HCT116 (cell line): ENCODE results near the gene PPARGC1A. TPM values are rescaled to one million over a fixed set of nuclear protein-coding genes. Genes with fewer than 3 reads are reported as not detected.
A peak's percentile ranks its signal among the peaks of the same experiment; 100 is the strongest.

ENCODE experiments used
- ATAC-seq: fragments of 200-7000 bp; cut with Tn5 transposase; 2 replicates; pipeline ENCODE4 v1.9.1; 2020; ENCODE audit warnings: mild to moderate bottlenecking, moderate library complexity
- BruUV-seq: library from RNA; stranded (reverse); fragments of 400-500 nt; replicated peaks from 2 replicates; lab custom pipeline; 2021; lab: Mats Ljungman, UMichigan
- CTCF ChIA-PET: fragments of 300-600 bp; sonication (Branson Sonifier 250); formaldehyde crosslinking; loops from one replicate; lab custom pipeline; 2021; ENCODE audit warnings: antibody characterized with exemption; lab: Charles Lee
- POLR2A ChIA-PET: fragments of 300-600, 350-600 bp; sonication (Branson Sonifier 250); formaldehyde crosslinking; loops from one replicate; lab custom pipeline; 2021; ENCODE audit warnings: antibody characterized with exemption; lab: Charles Lee
- RAD21 ChIA-PET, 2 experiments: fragments of 300-600 bp; sonication (Branson Sonifier 250); formaldehyde crosslinking; loops; one replicate each; lab custom pipeline; 2023; ENCODE audit warnings: low total read pairs in 2 of 2; ENCODE audit not compliant: uncharacterized antibody in 2 of 2, unreplicated experiment in 2 of 2, low non-redundant PET in 1 of 2; lab: Charles Lee
- DNase-seq: peaks from one replicate; pipeline ENCODE4 v3.0.0-alpha.2; 2010; ENCODE audit warnings: low read depth, low spot score
- H2AFZ ChIP-seq: fragments of 200-600 bp; shearing (Covaris generic), sonication (generic); 2 replicates; pipeline ENCODE4 v1.6.1; 2017; ENCODE audit warnings: low read depth, mixed run types, mixed read lengths, antibody characterized with exemption, low read length; ENCODE audit not compliant: poor library complexity, severe bottlenecking
- H3K27ac ChIP-seq: 2 replicates; pipeline ENCODE4 v1.5.1; 2012; ENCODE audit warnings: low read depth, low read length
- H3K27me3 ChIP-seq: fragments of 200-600 bp; sonication (generic); 2 replicates; pipeline ENCODE4 v1.6.1; 2016; ENCODE audit warnings: mixed run types, low read length, mixed read lengths; ENCODE audit not compliant: insufficient read depth
- H3K36me3 ChIP-seq, 2 experiments: fragments of 200-500 bp in 1 of 2; fragments of 200-600 bp in 1 of 2; sonication (Bioruptor generic) in 1 of 2; sonication (generic) in 1 of 2; 2 replicates each; pipeline versions ENCODE4 v1.5.1 to v1.6.1; 2014 to 2016; ENCODE audit warnings: low read length in 2 of 2, inconsistent platforms in 1 of 2, mixed read lengths in 1 of 2, mixed run types in 1 of 2; ENCODE audit not compliant: insufficient read depth in 2 of 2, control insufficient read depth in 1 of 2
- H3K4me1 ChIP-seq, 2 experiments: fragments of 200-600 bp in 1 of 2; sonication (generic) in 1 of 2; 2 replicates each; pipeline versions ENCODE4 v1.5.1 to v1.6.1; 2012 to 2017; ENCODE audit warnings: low read length in 2 of 2, inconsistent platforms in 1 of 2, mild to moderate bottlenecking in 1 of 2, mixed read lengths in 1 of 2, mixed run types in 1 of 2, moderate library complexity in 1 of 2; ENCODE audit not compliant: insufficient read depth in 2 of 2, control insufficient read depth in 1 of 2
- H3K4me2 ChIP-seq: fragments of 200-600 bp; sonication (generic); 2 replicates; pipeline ENCODE4 v1.6.1; 2017; ENCODE audit warnings: mixed run types, low read length, mixed read lengths
- H3K4me3 ChIP-seq, 2 experiments: fragments of 200-600 bp in 1 of 2; sonication (generic) in 1 of 2; replicated peaks in 1 of 2; 2 replicates each; pipeline ENCODE4 v1.5.1; 2011 to 2016; ENCODE audit warnings: low read length in 2 of 2, control low read depth in 1 of 2, low read depth in 1 of 2, mild to moderate bottlenecking in 1 of 2, mixed read lengths in 1 of 2, mixed run types in 1 of 2
- H3K79me2 ChIP-seq: fragments of 200-600 bp; sonication (generic); 2 replicates; pipeline ENCODE4 v1.6.1; 2017; ENCODE audit warnings: mild to moderate bottlenecking, mixed run types, low read length, moderate library complexity, mixed read lengths; ENCODE audit not compliant: insufficient read depth
- H3K9ac ChIP-seq: fragments of 200-600 bp; sonication (generic); 2 replicates; pipeline ENCODE4 v1.6.1; 2016; ENCODE audit warnings: low read length, mixed read lengths
- H3K9me2 ChIP-seq: fragments of 200-600 bp; sonication (generic), shearing (Covaris generic); 2 replicates; pipeline ENCODE4 v1.6.1; 2017; ENCODE audit warnings: mixed run types, mild to moderate bottlenecking, moderate library complexity; ENCODE audit not compliant: insufficient read depth
- H3K9me3 ChIP-seq, 2 experiments: fragments of 200-500 bp in 1 of 2; fragments of 200-600 bp in 1 of 2; sonication (Bioruptor generic) in 1 of 2; sonication (generic) in 1 of 2; 2 replicates each; pipeline ENCODE4 v1.6.1; 2014 to 2017; ENCODE audit warnings: low read length in 2 of 2, mixed read lengths in 2 of 2, inconsistent platforms in 1 of 2, low read depth in 1 of 2, mild to moderate bottlenecking in 1 of 2, mixed run types in 1 of 2, moderate library complexity in 1 of 2; ENCODE audit not compliant: control insufficient read depth in 1 of 2, insufficient read depth in 1 of 2
- H4K20me1 ChIP-seq: fragments of 200-600 bp; sonication (generic), shearing (Covaris generic); 2 replicates; pipeline ENCODE4 v1.6.1; 2017; ENCODE audit warnings: mixed run types, mild to moderate bottlenecking, moderate library complexity; ENCODE audit not compliant: insufficient read depth
- POLR2AphosphoS5 ChIP-seq: IDR thresholded peaks from 2 replicates; pipeline ENCODE4 v1.6.1; 2011; ENCODE audit warnings: mild to moderate bottlenecking, low read depth, low read length, moderate library complexity
- SP1 ChIP-seq: IDR thresholded peaks from 2 replicates; pipeline ENCODE4 v1.6.1; 2012; ENCODE audit warnings: low read depth
- intact Hi-C: fragments of 100-400 bp; cut with micrococcal nuclease; formaldehyde crosslinking; loops from 2 replicates; pipeline ENCODE4 v1.10.0; 2022
- total RNA-seq: library from RNA; stranded (reverse); gene quantifications from one replicate; pipeline ENCODE4 v1.2.1, GENCODE V29; 2021; ENCODE audit not compliant: unreplicated experiment
- TF ChIP-seq, protein P1 (sequence below), 3 experiments: fragments of 200-600 bp in 1 of 3; sonication (generic) in 1 of 3; IDR thresholded peaks in 2 of 3; conservative IDR thresholded peaks in 1 of 3; 2 replicates each; pipeline ENCODE4 v1.5.1; 2012 to 2017; ENCODE audit warnings: low read depth in 2 of 3, low read length in 2 of 3, antibody characterized with exemption in 1 of 3, borderline replicate concordance in 1 of 3, control low read depth in 1 of 3, mild to moderate bottlenecking in 1 of 3, mixed read lengths in 1 of 3, mixed run types in 1 of 3, moderate library complexity in 1 of 3; ENCODE audit not compliant: insufficient read depth in 1 of 3

PPARGC1A gene
- total RNA-seq, 1 experiment from 2014 or later, result not detected

DNA sequence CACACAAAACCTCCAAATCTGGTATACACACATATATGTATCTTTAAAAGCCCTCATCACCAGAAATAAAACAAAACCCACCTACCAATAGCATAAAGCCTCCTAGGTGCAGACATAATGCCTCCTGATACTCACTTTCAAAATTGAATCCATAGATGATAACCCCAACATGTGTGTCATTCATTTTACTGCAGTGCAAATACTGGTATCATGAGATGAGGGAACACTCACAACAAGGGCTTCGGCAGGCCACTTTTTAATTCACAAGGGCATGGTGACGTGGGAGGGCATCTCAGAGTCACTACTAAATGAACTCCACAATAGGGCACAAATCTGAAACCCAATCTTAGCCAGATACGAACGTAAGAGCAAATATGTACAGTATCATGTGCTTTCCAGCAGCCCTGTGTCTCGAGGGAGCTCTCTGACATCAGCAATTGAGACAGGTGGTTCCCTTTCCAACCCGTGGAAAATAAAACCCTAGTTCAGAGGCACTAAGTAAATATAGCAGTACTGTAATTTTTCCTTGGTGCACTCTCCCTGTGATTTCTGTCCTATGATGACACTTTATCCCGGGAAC lies 14.1 kb upstream of the PPARGC1A start:
- ChIA-PET POLR2A (no interaction called here), RAD21 (no interaction called here), CTCF (no interaction called here)
- no TSS peak for BruUV-seq
- Histone ChIP-seq H2AFZ (no peak overlapping the region), H3K4me1 (no peaks in the 10 kb centered on the region), H3K27me3 (no peaks in the 10 kb centered on the region), H4K20me1 (no peaks in the 10 kb centered on the region), H3K79me2 (no peaks in the 10 kb centered on the region), H3K9me2 (no peaks in the 10 kb centered on the region), H3K9ac (no peak overlapping the region), H3K36me3 (no peaks in the 10 kb centered on the region), H3K4me3 (no peak overlapping the region), H3K27ac (no peak overlapping the region), H3K4me2 (no peak overlapping the region), H3K9me3 (peaks cover 0 to 23% of the 10 kb centered on the region in 2 experiments; a peak in 2 of 4 replicates)
- ATAC-seq (no peak), DNase-seq (no peak)
- intact Hi-C loops, result no loop called here
- TF ChIP-seq POLR2AphosphoS5, result no peak
- TF ChIP-seq, protein P1, sequence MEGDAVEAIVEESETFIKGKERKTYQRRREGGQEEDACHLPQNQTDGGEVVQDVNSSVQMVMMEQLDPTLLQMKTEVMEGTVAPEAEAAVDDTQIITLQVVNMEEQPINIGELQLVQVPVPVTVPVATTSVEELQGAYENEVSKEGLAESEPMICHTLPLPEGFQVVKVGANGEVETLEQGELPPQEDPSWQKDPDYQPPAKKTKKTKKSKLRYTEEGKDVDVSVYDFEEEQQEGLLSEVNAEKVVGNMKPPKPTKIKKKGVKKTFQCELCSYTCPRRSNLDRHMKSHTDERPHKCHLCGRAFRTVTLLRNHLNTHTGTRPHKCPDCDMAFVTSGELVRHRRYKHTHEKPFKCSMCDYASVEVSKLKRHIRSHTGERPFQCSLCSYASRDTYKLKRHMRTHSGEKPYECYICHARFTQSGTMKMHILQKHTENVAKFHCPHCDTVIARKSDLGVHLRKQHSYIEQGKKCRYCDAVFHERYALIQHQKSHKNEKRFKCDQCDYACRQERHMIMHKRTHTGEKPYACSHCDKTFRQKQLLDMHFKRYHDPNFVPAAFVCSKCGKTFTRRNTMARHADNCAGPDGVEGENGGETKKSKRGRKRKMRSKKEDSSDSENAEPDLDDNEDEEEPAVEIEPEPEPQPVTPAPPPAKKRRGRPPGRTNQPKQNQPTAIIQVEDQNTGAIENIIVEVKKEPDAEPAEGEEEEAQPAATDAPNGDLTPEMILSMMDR (IDR thresholded peaks at IDR 0.05 in 2 of 3, conservative IDR thresholded peaks at IDR 0.05 in 1 of 3; ENCODE audit: borderline replicate concordance in 1 of 3, insufficient read depth in 1 of 3, low read depth in 2 of 3, low read length in 2 of 3), result no peak

DNA sequence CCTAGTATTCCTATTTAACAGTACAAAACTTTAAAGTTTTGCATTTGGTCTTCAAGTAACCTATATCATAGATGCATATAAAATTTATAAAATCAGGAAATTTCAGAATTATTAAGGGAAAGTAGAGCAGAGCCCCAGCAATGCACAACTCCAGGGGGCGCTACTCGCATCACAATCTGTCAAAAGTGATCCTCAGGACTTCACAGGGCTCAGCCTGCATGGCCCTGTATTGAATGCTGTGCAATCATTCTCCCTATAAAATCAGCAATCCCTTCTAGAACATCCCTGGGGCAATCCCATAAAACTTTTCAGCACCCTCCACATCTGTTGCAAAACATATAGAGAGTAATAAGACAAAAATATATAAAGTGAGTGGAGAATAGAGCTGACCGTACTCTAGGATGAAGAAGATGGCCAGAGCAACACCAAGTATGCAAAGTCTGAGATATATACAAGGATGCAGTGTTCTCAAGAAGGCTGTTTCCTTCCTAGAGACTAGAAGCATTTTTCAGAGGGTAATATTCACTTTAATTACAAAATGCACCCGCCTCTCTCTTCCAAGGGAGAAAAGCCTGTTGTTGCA lies 12.5 kb upstream of the PPARGC1A start:
- ATAC-seq (no peak), DNase-seq (no peak)
- Histone ChIP-seq H3K9me2 (no peaks in the 10 kb centered on the region), H3K27ac (no peak overlapping the region), H3K9me3 (peaks cover 0 to 14% of the 10 kb centered on the region in 2 experiments; a peak in 2 of 4 replicates), H3K4me3 (no peak overlapping the region), H3K36me3 (no peaks in the 10 kb centered on the region), H2AFZ (no peak overlapping the region), H3K79me2 (no peaks in the 10 kb centered on the region), H3K9ac (no peak overlapping the region), H3K4me1 (no peaks in the 10 kb centered on the region), H4K20me1 (no peaks in the 10 kb centered on the region), H3K4me2 (no peak overlapping the region), H3K27me3 (no peaks in the 10 kb centered on the region)
- BruUV-seq, result no TSS peak
- TF ChIP-seq SP1, result no peak
- TF ChIP-seq, protein P1 (IDR thresholded peaks at IDR 0.05 in 2 of 3, conservative IDR thresholded peaks at IDR 0.05 in 1 of 3; ENCODE audit: borderline replicate concordance in 1 of 3, insufficient read depth in 1 of 3, low read depth in 2 of 3, low read length in 2 of 3), result 0 out of 6 replicates have a peak, but pooled peaks of 1 of the 3 experiments have one; percentile 21
- intact Hi-C loops, result no loop called here
- POLR2A ChIA-PET, result no interaction called here
- CTCF ChIA-PET, result no interaction called here
- RAD21 ChIA-PET, result no interaction called here
